Left lobe of liver (tissue), 2 donors: Measurements from ENCODE around the gene TRIM69. TPM values are rescaled to one million over a fixed set of nuclear protein-coding genes. Genes with fewer than 3 reads are reported as not detected.
A peak's percentile ranks its signal among the peaks of the same experiment; 100 is the strongest.

Experiments
- ATAC-seq: fragments of 200-7000 bp; cut with Tn5 transposase; one replicate; pipeline ENCODE4 v1.9.1; 2020; ENCODE audit warnings: mild to moderate bottlenecking, moderate library complexity
- DNase-seq: peaks from one replicate; pipeline ENCODE4 v3.0.0-alpha.2; 2020; ENCODE audit warnings: low spot score
- total RNA-seq: library from RNA; stranded (reverse); gene quantifications from one replicate; pipeline ENCODE4 v1.2.1, GENCODE V29; 2021
- donor health status: DM: no; HTN: no; CAD: no; lungs with moderate emphysema.
- donor health status: DM: no; HTN: yes; CAD: no.

Gene TRIM69
- total RNA-seq, 1 donor from 2014 or later = 5.2 TPM

- no peak for ATAC-seq
- DNase-seq = no peak
Observed at GRCh38 chr15:44801364-44801763, 65.0 kb downstream of the TRIM69 start.

- ATAC-seq (no peak), DNase-seq (no peak)
Observed at GRCh38 chr15:44801797-44802196, 65.5 kb downstream of the TRIM69 start.

- no peak for DNase-seq
- no peak for ATAC-seq
Observed at GRCh38 chr15:44802336-44802735, 66.0 kb downstream of the TRIM69 start.

GRCh38 chr15:44804298-44805046, 68.1 kb downstream of the TRIM69 start:
- ATAC-seq (peak; percentile 27), DNase-seq (no peak)

- ATAC-seq (no peak), DNase-seq (no peak)
Observed at GRCh38 chr15:44808557-44808956, 72.2 kb downstream of the TRIM69 start.

- DNase-seq = no peak
Observed at GRCh38 chr15:44810237-44810636, 73.9 kb downstream of the TRIM69 start.

GRCh38 chr15:44811337-44811736, 75.0 kb downstream of the TRIM69 start:
- DNase-seq (no peak), ATAC-seq (peak; percentile 19)

More at GRCh38 chr15:44810237-44810636, 73.9 kb downstream of the TRIM69 start:
- ATAC-seq = no peak

- DNase-seq (peak; percentile 95), ATAC-seq (peak; percentile 90)
Observed at GRCh38 chr15:44812029-44812517, 75.7 kb downstream of the TRIM69 start.

- DNase-seq = peak; percentile 81
- ATAC-seq = peak; percentile 71
Observed at GRCh38 chr15:44813231-44813630, 76.9 kb downstream of the TRIM69 start.

Other genes with a start within 250 kb of the TRIM69 start
- 33.0 TPM for gene EIF3J, start 199.4 kb upstream of the TRIM69 start, total RNA-seq
- 40.6 TPM for gene SPG11, start 72.9 kb upstream of the TRIM69 start, total RNA-seq
- gene PATL2, start 25.2 kb upstream of the TRIM69 start, total RNA-seq = 0.58 TPM
- 809 TPM for gene B2M, start 25.0 kb upstream of the TRIM69 start, total RNA-seq
- not detected for gene TERB2, start 220.2 kb downstream of the TRIM69 start, total RNA-seq